Right ventricle myocardium inferior (tissue), 1 donor: ENCODE data around the gene VSIG1. TPM values are rescaled to one million over a fixed set of nuclear protein-coding genes. Genes with fewer than 3 reads are reported as not detected.
A peak's percentile ranks its signal among the peaks of the same experiment; 100 is the strongest.

Experiments
- ATAC-seq: fragments of 200-7000 bp; cut with Tn5 transposase; one replicate; pipeline ENCODE4 v1.9.1; 2020; ENCODE audit warnings: mild to moderate bottlenecking, moderate library complexity
- DNase-seq: peaks from one replicate; pipeline ENCODE4 v3.0.0; 2021; ENCODE audit errors: missing footprints
- intact Hi-C: fragments of 100-400 bp; cut with DNase I; formaldehyde crosslinking; loops from one replicate; pipeline ENCODE4 v1.11.0; 2022
- total RNA-seq: library from RNA; stranded (reverse); fragmentation: NEBNext Ultra II Directional; extraction: Animal tissue kit (Norgen Biotek cat#: 25700); gene quantifications from one replicate; pipeline ENCODE4 v1.2.1, GENCODE V29; 2021
- donor health status: DM: no; HTN: yes; CAD: no; lungs with severe emphysema.

Gene VSIG1
- total RNA-seq, 1 donor from 2014 or later = not detected

GRCh38 chrX:108122748-108123147 is 77.9 kb downstream of the VSIG1 start:
- DNase-seq = no peak
- ATAC-seq = no peak
- intact Hi-C loops = no loop called here

- peak; percentile 70 for ATAC-seq
- intact Hi-C loops = no loop called here
Measured at GRCh38 chrX:108123591-108124366, 78.9 kb downstream of the VSIG1 start.

GRCh38 chrX:108126661-108127060 is 81.8 kb downstream of the VSIG1 start:
- ATAC-seq (no peak), DNase-seq (no peak)
- intact Hi-C loops = no loop called here

More at GRCh38 chrX:108123591-108124366, 78.9 kb downstream of the VSIG1 start:
- DNase-seq = no peak

GRCh38 chrX:108127152-108127551 is 82.3 kb downstream of the VSIG1 start:
- intact Hi-C loops = no loop called here
- no peak for DNase-seq
- ATAC-seq = no peak

Other genes starting within 250 kb of the VSIG1 start
- 7.1 TPM for gene MID2, start 219.2 kb upstream of the VSIG1 start, total RNA-seq
- gene TEX13B, start 62.7 kb upstream of the VSIG1 start, total RNA-seq = not detected
- gene PSMD10, start 46.5 kb downstream of the VSIG1 start, total RNA-seq = 19.0 TPM
- 18.0 TPM for gene ATG4A, start 46.7 kb downstream of the VSIG1 start, total RNA-seq